Neural progenitor cell (in vitro differentiated cells): ENCODE results near the gene SDHD.

Source experiments
- EZH2 ChIP-seq: fragments of 200-600 bp; sonication (generic); IDR thresholded peaks from 2 replicates; pipeline ENCODE4 v1.6.1; 2017; ENCODE audit warnings: antibody characterized with exemption, mild to moderate bottlenecking, moderate library complexity
- EZH2phosphoT487 ChIP-seq: fragments of 200-600 bp; sonication (generic); IDR thresholded peaks from 2 replicates; pipeline ENCODE4 v1.6.1; 2017; ENCODE audit warnings: antibody characterized with exemption
- TF ChIP-seq, protein P1 (sequence below): fragments of 200-600 bp; sonication (generic); IDR thresholded peaks from 2 replicates; pipeline ENCODE4 v1.5.1; 2017; ENCODE audit warnings: antibody characterized with exemption, mild to moderate bottlenecking

DNA sequence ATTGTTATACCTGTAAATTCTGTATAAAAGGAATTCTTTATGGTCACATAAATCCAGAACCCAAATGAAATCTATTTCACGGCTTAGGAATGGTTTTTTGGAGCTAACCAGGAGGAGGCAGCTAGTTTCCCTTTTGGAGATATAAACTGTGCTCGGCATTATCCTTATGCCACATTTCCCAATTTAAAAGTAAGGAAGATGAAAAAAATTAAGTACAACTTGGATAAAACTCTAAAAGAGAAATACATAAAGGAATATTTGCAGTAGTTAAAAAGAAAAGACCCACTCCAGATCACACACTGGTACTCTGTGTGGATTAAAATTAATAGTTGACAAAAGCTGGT lies 43.7 kb upstream of the SDHD start:
- TF ChIP-seq, protein P1, sequence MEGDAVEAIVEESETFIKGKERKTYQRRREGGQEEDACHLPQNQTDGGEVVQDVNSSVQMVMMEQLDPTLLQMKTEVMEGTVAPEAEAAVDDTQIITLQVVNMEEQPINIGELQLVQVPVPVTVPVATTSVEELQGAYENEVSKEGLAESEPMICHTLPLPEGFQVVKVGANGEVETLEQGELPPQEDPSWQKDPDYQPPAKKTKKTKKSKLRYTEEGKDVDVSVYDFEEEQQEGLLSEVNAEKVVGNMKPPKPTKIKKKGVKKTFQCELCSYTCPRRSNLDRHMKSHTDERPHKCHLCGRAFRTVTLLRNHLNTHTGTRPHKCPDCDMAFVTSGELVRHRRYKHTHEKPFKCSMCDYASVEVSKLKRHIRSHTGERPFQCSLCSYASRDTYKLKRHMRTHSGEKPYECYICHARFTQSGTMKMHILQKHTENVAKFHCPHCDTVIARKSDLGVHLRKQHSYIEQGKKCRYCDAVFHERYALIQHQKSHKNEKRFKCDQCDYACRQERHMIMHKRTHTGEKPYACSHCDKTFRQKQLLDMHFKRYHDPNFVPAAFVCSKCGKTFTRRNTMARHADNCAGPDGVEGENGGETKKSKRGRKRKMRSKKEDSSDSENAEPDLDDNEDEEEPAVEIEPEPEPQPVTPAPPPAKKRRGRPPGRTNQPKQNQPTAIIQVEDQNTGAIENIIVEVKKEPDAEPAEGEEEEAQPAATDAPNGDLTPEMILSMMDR, result no peak
- no peak for TF ChIP-seq EZH2
- TF ChIP-seq EZH2phosphoT487, result no peak
